K562 (cell line): ENCODE measurements around the gene CLIP1. TPM values are rescaled to one million over a fixed set of nuclear protein-coding genes. Genes with fewer than 3 reads are reported as not detected.

Experiments used
- ARNT ChIP-seq, 2 experiments: fragments of 450-650 bp; IDR thresholded peaks; 2 replicates each; pipeline ENCODE4 v1.6.1; 2016; ENCODE audit warnings: mild to moderate bottlenecking in 1 of 2
- BCOR ChIP-seq: fragments of 450-650 bp; IDR thresholded peaks from 2 replicates; pipeline ENCODE4 v1.6.1; 2016
- CEBPG ChIP-seq, 3 experiments: fragments of 200-800 bp in 1 of 3; sonication (Bioruptor generic) in 1 of 3; sonication (generic) in 1 of 3; formaldehyde crosslinking in 1 of 3; IDR thresholded peaks in 2 of 3; conservative IDR thresholded peaks in 1 of 3; 2 replicates each; pipeline versions ENCODE4 v1.6.1 to v1.8.0; 2016 to 2022; ENCODE audit warnings: missing compliant biosample characterization in 2 of 3, missing genetic modification characterization in 2 of 3, mild to moderate bottlenecking in 1 of 3, missing genetic modification reagents in 1 of 3
- GATAD2A ChIP-seq: fragments of 450-650 bp; IDR thresholded peaks from 2 replicates; pipeline ENCODE4 v1.6.1; 2017
- KDM4B ChIP-seq, 2 experiments: fragments of 450-650 bp in 1 of 2; sonication (generic) in 1 of 2; IDR thresholded peaks; 2 replicates each; pipeline ENCODE4 v1.6.1; 2016 to 2017; ENCODE audit warnings: borderline replicate concordance in 2 of 2, antibody characterized with exemption in 1 of 2, low read depth in 1 of 2, mild to moderate bottlenecking in 1 of 2
- NFRKB ChIP-seq: fragments of 450-650 bp; IDR thresholded peaks from 2 replicates; pipeline ENCODE4 v1.6.1; 2016; ENCODE audit warnings: low read depth
- PCBP1 ChIP-seq: fragments of 200-400 bp; formaldehyde crosslinking; IDR thresholded peaks from 2 replicates; pipeline ENCODE4 v1.6.1; 2018; ENCODE audit warnings: mild to moderate bottlenecking, low read depth, low read length; ENCODE audit not compliant: poor library complexity, severe bottlenecking
- POLR2AphosphoS2 ChIP-seq: IDR thresholded peaks from 2 replicates; pipeline ENCODE4 v1.6.1; 2012; ENCODE audit warnings: low read length, improper control_type of control experiment
- TEAD1 ChIP-seq, 2 experiments: fragments of 450-650 bp in 1 of 2; sonication (generic) in 1 of 2; formaldehyde crosslinking; IDR thresholded peaks; 2 replicates each; pipeline versions ENCODE4 v1.4.0 to v1.8.0; 2020 to 2022; ENCODE audit warnings: mild to moderate bottlenecking in 2 of 2, missing genetic modification reagents in 1 of 2
- ZHX1 ChIP-seq: fragments of 150-350 bp; conservative IDR thresholded peaks from 2 replicates; pipeline ENCODE4 v1.6.1; 2014; ENCODE audit warnings: low read length
- ZNF354B ChIP-seq: fragments of 250-450 bp; sonication (Bioruptor Pico); IDR thresholded peaks from 2 replicates; pipeline ENCODE4 v1.4.0; 2020
- ZNF436 ChIP-seq: fragments of 250-450, 450-650 bp; sonication (Bioruptor Pico); formaldehyde crosslinking; IDR thresholded peaks from 2 replicates; pipeline ENCODE4 v1.7.0; 2020; ENCODE audit warnings: mild to moderate bottlenecking
- polyA plus RNA-seq, 8 experiments: library from polyadenylated mRNA; depleted of rRNA in 4 of 8; stranded (reverse) in 5 of 8; unstranded in 3 of 8; fragments of >200 nt; fragmentation: Nextera tagmentation in 2 of 8; fragmentation: Illumina TruSeq in 1 of 8; extraction: Ambion mirVana in 2 of 8; extraction: Trizol in 1 of 8; gene quantifications; 2 replicates each; pipeline versions ENCODE4 v1.2.1 to v1.2.3, GENCODE V29; 2011 to 2014; ENCODE audit warnings: inconsistent platforms in 1 of 8, missing spikeins in 1 of 8
- total RNA-seq, 7 experiments: library from RNA; depleted of rRNA in 6 of 7; stranded (reverse); fragments of >200 nt in 6 of 7; fragmentation: Illumina TruSeq in 2 of 7; extraction: Trizol in 2 of 7; gene quantifications; 2 replicates each; pipeline versions ENCODE4 v1.2.1 to v1.2.3, GENCODE V29; 2011 to 2021; ENCODE audit warnings: low replicate concordance in 1 of 7
- TF ChIP-seq, protein P1 (sequence below): fragments of 450-650 bp; formaldehyde crosslinking; IDR thresholded peaks from 2 replicates; pipeline ENCODE4 v1.4.0; 2020; ENCODE audit warnings: mild to moderate bottlenecking
- TF ChIP-seq, protein P2 (sequence below): sonication (generic); formaldehyde crosslinking; IDR thresholded peaks from 2 replicates; pipeline ENCODE4 v1.8.1; 2023; ENCODE audit warnings: mild to moderate bottlenecking, missing genetic modification reagents
- TF ChIP-seq, protein P3 (sequence below): fragments of 450-650 bp; formaldehyde crosslinking; IDR thresholded peaks from 2 replicates; pipeline ENCODE4 v1.4.0; 2022; ENCODE audit warnings: mild to moderate bottlenecking, moderate library complexity
- TF ChIP-seq, protein P4 (sequence below), 2 experiments: IDR thresholded peaks in 1 of 2; conservative IDR thresholded peaks in 1 of 2; 2 replicates each; pipeline ENCODE4 v1.6.1; 2016; ENCODE audit warnings: low read depth in 2 of 2, mild to moderate bottlenecking in 1 of 2, missing compliant biosample characterization in 1 of 2, missing genetic modification characterization in 1 of 2, moderate library complexity in 1 of 2

Gene CLIP1
- total and polyA plus RNA-seq, 9 of the 15 experiments (the other 6 are each of a cell fraction or from before 2014, with no cell fraction given), result 5.8 to 33.9 (median 27.6) TPM

GRCh38 chr12:122368361-122369073 lies 54.0 kb downstream of the CLIP1 start (continued):
- TF ChIP-seq TEAD1 (CRISPR knock-in tag; IDR thresholded peaks at IDR 0.05), result no peak
- TF ChIP-seq BCOR, result no peak
- no peak for TF ChIP-seq ZNF354B
- TF ChIP-seq ZNF436 (CRISPR knock-in tag), result no peak
- no peak for TF ChIP-seq PCBP1
- TF ChIP-seq, protein P1, sequence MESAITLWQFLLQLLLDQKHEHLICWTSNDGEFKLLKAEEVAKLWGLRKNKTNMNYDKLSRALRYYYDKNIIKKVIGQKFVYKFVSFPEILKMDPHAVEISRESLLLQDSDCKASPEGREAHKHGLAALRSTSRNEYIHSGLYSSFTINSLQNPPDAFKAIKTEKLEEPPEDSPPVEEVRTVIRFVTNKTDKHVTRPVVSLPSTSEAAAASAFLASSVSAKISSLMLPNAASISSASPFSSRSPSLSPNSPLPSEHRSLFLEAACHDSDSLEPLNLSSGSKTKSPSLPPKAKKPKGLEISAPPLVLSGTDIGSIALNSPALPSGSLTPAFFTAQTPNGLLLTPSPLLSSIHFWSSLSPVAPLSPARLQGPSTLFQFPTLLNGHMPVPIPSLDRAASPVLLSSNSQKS, result no peak
- TF ChIP-seq, protein P2, sequence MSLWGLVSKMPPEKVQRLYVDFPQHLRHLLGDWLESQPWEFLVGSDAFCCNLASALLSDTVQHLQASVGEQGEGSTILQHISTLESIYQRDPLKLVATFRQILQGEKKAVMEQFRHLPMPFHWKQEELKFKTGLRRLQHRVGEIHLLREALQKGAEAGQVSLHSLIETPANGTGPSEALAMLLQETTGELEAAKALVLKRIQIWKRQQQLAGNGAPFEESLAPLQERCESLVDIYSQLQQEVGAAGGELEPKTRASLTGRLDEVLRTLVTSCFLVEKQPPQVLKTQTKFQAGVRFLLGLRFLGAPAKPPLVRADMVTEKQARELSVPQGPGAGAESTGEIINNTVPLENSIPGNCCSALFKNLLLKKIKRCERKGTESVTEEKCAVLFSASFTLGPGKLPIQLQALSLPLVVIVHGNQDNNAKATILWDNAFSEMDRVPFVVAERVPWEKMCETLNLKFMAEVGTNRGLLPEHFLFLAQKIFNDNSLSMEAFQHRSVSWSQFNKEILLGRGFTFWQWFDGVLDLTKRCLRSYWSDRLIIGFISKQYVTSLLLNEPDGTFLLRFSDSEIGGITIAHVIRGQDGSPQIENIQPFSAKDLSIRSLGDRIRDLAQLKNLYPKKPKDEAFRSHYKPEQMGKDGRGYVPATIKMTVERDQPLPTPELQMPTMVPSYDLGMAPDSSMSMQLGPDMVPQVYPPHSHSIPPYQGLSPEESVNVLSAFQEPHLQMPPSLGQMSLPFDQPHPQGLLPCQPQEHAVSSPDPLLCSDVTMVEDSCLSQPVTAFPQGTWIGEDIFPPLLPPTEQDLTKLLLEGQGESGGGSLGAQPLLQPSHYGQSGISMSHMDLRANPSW (CRISPR knock-in tag), result no peak
- no peak for TF ChIP-seq GATAD2A
- peak; percentile 15; the same call in 1 of the 2 replicates for TF ChIP-seq NFRKB
- TF ChIP-seq, protein P3, sequence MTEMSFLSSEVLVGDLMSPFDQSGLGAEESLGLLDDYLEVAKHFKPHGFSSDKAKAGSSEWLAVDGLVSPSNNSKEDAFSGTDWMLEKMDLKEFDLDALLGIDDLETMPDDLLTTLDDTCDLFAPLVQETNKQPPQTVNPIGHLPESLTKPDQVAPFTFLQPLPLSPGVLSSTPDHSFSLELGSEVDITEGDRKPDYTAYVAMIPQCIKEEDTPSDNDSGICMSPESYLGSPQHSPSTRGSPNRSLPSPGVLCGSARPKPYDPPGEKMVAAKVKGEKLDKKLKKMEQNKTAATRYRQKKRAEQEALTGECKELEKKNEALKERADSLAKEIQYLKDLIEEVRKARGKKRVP (CRISPR knock-in tag), result 0 out of 2 replicates have a peak, but pooled peaks have one; percentile 17
- TF ChIP-seq ARNT (IDR thresholded peaks at IDR 0.05), result no peak
- no peak for TF ChIP-seq POLR2AphosphoS2
- no peak for TF ChIP-seq KDM4B (IDR thresholded peaks at IDR 0.05; ENCODE audit: borderline replicate concordance in 2 of 2, low read depth in 1 of 2)
- TF ChIP-seq, protein P4, sequence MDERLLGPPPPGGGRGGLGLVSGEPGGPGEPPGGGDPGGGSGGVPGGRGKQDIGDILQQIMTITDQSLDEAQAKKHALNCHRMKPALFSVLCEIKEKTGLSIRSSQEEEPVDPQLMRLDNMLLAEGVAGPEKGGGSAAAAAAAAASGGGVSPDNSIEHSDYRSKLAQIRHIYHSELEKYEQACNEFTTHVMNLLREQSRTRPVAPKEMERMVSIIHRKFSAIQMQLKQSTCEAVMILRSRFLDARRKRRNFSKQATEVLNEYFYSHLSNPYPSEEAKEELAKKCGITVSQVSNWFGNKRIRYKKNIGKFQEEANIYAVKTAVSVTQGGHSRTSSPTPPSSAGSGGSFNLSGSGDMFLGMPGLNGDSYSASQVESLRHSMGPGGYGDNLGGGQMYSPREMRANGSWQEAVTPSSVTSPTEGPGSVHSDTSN (CRISPR knock-in tag; IDR thresholded peaks at IDR 0.05; ENCODE audit: low read depth), result no peak
- TF ChIP-seq, protein P4 (tag; conservative IDR thresholded peaks at IDR 0.05; ENCODE audit: low read depth), result no peak
- no peak for TF ChIP-seq ZHX1
- no peak for TF ChIP-seq CEBPG (CRISPR knock-in tag; IDR thresholded peaks at IDR 0.05)
- no peak for TF ChIP-seq CEBPG (tag; conservative IDR thresholded peaks at IDR 0.05 in 1 of 2, IDR thresholded peaks at IDR 0.05 in 1 of 2)
